B cell (primary cell): Measurements from ENCODE around the gene BUB1B.
"Not testable (repeated sequence)": the region's sequence is repeated elsewhere in the genome, so short reads cannot be mapped to it uniquely, and the experiment has no call there.

ENCODE experiments used
- EZH2 ChIP-seq: IDR thresholded peaks from 2 replicates; pipeline ENCODE4 v1.6.1; 2012; ENCODE audit warnings: borderline replicate concordance, low read depth, mild to moderate bottlenecking, moderate library complexity, low read length; ENCODE audit not compliant: insufficient read depth, poor library complexity, severe bottlenecking
- TF ChIP-seq, protein P1 (sequence below): fragments of 200-600 bp; IDR thresholded peaks from one replicate; pipeline ENCODE4 v1.8.0; 2022; ENCODE audit warnings: antibody characterized with exemption, mild to moderate bottlenecking

DNA sequence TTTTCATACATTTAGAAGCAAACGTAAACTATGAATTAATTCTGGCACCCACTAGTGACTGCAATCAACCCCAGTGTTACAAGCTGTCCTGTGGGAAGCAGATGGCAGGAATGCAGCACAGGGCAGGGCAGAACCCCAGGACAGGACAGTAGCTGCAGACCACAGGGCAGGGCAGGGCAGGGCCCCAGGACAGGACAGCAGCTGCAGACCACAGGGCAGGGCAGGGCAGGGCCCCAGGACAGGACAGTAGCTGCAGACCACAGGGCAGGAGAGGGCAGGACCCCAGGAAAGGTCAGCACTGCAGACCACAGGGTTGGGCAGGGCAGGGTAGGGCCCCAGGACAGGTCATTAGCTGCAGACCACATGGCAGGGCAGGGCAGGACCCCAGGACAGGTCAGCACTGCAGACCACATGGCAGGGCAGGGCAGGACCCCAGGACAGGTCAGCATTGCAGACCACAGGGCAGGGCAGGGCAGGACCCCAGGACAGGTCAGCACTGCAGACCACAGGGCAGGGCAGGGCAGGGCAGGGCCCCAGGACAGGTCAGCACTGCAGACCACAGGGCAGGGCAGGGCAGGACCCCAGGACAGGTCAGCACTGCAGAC lies 24.9 kb upstream of the BUB1B start:
- TF ChIP-seq EZH2: not testable (repeated sequence)
- TF ChIP-seq, protein P1, sequence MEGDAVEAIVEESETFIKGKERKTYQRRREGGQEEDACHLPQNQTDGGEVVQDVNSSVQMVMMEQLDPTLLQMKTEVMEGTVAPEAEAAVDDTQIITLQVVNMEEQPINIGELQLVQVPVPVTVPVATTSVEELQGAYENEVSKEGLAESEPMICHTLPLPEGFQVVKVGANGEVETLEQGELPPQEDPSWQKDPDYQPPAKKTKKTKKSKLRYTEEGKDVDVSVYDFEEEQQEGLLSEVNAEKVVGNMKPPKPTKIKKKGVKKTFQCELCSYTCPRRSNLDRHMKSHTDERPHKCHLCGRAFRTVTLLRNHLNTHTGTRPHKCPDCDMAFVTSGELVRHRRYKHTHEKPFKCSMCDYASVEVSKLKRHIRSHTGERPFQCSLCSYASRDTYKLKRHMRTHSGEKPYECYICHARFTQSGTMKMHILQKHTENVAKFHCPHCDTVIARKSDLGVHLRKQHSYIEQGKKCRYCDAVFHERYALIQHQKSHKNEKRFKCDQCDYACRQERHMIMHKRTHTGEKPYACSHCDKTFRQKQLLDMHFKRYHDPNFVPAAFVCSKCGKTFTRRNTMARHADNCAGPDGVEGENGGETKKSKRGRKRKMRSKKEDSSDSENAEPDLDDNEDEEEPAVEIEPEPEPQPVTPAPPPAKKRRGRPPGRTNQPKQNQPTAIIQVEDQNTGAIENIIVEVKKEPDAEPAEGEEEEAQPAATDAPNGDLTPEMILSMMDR: not testable (repeated sequence)
